GM10248 (cell line): ENCODE results near the gene DOC2B.
"Not testable (repeated sequence)": the region's sequence is repeated elsewhere in the genome, so short reads cannot be mapped to it uniquely, and the experiment has no call there.

Experiments
- CTCF ChIA-PET: fragments of 300-600 bp; sonication (Branson Sonifier 250); formaldehyde crosslinking; extraction: SDS; loops from one replicate; lab custom pipeline; 2021; ENCODE audit warnings: antibody characterized with exemption; lab: Yijun Ruan, JAX
- POLR2A ChIA-PET: fragments of 350-650 bp; sonication (Branson Sonifier 250); formaldehyde crosslinking; extraction: SDS; loops from one replicate; lab custom pipeline; 2020; ENCODE audit warnings: antibody characterized with exemption; lab: Yijun Ruan, JAX
- DNase-seq: peaks from one replicate; pipeline ENCODE4 v3.0.0; 2012; ENCODE audit errors: extremely low spot score
- CTCF ChIP-seq: IDR thresholded peaks from 2 replicates; pipeline ENCODE4 v1.5.1; 2012; ENCODE audit warnings: mild to moderate bottlenecking, low read depth; ENCODE audit errors: extremely low read depth, missing control alignments, control extremely low read depth

Gene DOC2B

GRCh38 chr17:204427-205147, 23.1 kb upstream of the DOC2B start:
- ChIA-PET POLR2A (no interaction called here), CTCF (no interaction called here)
- DNase-seq = no peak
- no peak for TF ChIP-seq CTCF

GRCh38 chr17:202501-202951, 21.1 kb upstream of the DOC2B start:
- no peak for DNase-seq
- TF ChIP-seq CTCF = no peak
- POLR2A ChIA-PET = interaction anchor here (0.7 kb wide), 1 partner anchor 9 kb away, joined by 3 read pairs; no protein-coding TSS in a partner anchor
- CTCF ChIA-PET = no interaction called here

- POLR2A ChIA-PET, DNase-seq, CTCF ChIA-PET: not testable (repeated sequence)
Observed at GRCh38 chr17:201736-202135, 20.3 kb upstream of the DOC2B start.

DNA sequence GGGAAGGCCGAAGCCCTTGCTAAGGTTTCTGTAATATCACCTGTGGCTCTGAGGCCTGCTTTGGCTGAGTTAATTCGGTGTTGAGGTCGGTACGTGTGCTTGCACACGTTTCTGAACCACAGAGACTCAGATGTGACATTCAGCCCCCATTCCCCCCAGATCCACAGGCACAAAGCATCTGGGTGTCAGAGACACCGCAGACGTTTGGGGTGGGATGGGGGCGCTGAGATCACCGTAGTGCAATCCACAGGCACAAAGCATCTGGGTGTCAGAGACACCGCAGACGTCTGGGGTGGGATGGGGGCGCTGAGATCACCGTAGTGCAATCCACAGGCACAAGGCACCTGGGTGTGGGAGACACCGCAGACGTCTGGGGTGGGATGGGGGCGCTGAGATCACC, 19.8 kb upstream of the DOC2B start:
- CTCF ChIA-PET = not testable (repeated sequence)

DNA sequence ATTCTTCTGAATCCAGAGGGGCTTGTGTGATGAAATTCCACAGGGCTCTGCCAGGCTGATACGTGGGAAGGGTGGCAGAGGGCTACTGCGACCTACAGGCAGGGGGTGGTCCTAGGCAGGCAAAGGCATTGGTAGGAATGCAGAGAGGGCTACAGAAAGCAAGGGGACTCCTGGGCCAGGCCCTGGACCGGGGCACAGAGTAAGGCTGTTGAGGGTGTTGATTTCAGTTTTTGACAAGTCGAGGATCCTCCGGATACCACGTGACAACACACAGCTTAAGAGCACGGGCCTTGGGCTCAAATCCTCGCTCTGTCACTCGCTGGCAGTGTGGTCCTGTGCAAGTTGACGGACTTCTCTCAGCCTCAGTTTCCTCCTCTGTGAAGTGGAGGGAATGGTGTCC, 19.1 kb upstream of the DOC2B start:
- ChIA-PET CTCF (interaction anchor here (1.7 kb wide), 1 partner anchor 35 kb away, joined by 4 read pairs; no protein-coding TSS in a partner anchor), POLR2A (no interaction called here)
- TF ChIP-seq CTCF = no peak
- no peak for DNase-seq

More for the DNA sequence above, 19.8 kb upstream of the DOC2B start:
- DNase-seq, POLR2A ChIA-PET: not testable (repeated sequence)

DNA sequence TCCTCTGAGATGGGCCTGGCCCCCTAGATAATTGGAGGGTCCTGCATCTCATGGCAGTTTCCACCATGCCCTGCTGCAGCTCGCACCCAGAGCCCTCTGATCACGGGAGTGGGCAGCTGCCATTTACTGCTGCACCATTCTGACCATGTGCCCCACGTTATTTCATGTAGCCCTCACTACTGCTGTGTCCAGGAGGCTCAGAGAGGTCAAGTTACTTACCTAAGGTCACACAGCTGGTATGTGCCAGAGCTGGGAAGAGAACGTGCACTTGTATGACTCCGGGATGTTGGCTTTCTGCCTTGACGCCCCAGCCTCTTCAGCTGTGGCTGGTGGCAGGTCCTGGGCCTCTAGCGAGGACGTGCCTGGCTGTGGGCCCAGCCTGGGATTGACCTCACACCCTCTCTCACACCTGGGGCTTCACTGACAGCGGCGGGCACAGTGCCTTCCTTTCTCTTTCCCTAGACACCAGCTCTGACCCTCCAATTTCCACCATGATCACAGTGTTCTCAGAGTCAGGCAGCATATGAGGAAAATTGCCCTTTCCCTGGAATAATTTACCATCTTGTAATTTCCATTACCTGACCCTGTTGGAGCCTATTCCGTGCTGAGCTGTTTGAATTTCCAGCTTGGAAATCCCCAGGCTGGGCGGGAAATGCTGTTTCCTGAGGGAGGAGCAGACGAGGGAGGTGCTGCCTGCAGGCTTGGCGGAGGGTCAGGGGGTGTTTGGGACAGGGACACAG, 18.5 kb upstream of the DOC2B start:
- ChIA-PET POLR2A (no interaction called here), CTCF (interaction anchor here (1.7 kb wide), 1 partner anchor 35 kb away, joined by 4 read pairs; no protein-coding TSS in a partner anchor)
- no peak for TF ChIP-seq CTCF
- DNase-seq = no peak

- ChIA-PET POLR2A (no interaction called here), CTCF (interaction anchor here (1.7 kb wide), 1 partner anchor 34 kb away, joined by 4 read pairs; no protein-coding TSS in a partner anchor)
- no peak for TF ChIP-seq CTCF
- DNase-seq = no peak
Observed at GRCh38 chr17:199191-199604, 17.7 kb upstream of the DOC2B start.

GRCh38 chr17:198225-198624, 16.8 kb upstream of the DOC2B start:
- CTCF ChIA-PET, DNase-seq, POLR2A ChIA-PET: not testable (repeated sequence)
